ENCODE results near the gene RSPO4.

The RSPO4 gene

DNA sequence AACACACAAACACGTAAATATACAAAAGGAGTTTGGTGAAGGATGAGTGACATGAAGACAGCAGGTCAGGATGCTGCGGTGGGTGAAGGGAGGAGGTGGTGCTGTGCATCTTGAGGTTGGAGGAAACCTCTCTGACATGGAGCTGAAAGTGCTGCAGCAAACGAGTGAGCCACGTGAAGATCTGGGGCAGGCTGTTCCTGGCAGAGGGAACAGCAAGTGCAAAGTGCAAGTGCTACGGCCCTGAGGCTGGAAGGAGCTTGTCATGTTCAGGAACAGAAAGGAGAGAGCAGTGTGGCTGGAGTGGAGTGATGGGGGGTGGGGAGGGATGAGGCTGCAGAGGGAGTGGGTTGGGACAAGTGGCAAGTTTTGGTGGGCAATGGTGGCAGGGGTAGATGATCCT is 61.2 kb downstream of the RSPO4 start:
- no peak for DNase-seq

GRCh38 chr20:939606-940005 is 62.5 kb downstream of the RSPO4 start:
- no peak for DNase-seq

GRCh38 chr20:934186-934840 is 67.8 kb downstream of the RSPO4 start:
- no peak for DNase-seq

DNA sequence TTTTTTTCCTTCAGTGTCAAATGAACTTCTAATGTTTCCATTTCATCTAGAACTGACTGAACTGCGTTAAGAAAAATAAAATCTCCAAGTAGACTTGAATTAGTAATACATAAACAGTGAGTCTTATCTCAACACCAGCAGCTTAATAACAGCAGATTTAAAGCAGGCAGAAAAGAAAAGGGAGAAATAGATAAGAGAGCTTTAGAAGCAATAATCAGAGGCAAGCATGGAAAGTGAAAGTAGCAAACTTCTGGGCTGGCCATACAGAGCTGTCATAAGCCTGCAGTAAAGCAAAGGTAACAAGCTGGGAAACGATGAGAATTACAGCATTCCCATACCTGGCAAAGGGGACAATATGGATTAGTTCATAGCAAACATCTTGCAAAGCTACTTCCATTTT is 69.1 kb downstream of the RSPO4 start:
- DNase-seq = no peak

GRCh38 chr20:931401-931800 is 70.7 kb downstream of the RSPO4 start:
- no peak for DNase-seq

DNA sequence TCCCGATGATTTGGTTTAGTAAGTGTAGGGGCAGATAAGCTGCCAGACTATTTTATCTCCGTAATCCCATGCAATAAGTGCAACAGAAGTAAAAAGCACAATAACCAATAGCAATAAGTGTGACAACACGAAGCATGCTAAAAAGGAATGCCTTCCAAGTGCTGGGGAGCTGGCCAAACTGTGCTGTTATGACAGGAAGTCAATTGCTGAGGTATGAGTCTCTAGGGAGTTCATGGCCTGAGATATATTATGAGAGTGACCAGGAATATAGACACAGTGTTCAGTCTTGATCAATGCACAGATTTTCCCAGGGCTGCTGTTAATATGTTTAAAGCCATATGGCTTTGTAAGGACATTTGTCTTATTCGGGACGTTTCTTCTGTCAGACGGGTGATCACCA is 75.4 kb downstream of the RSPO4 start:
- DNase-seq = no peak

DNA sequence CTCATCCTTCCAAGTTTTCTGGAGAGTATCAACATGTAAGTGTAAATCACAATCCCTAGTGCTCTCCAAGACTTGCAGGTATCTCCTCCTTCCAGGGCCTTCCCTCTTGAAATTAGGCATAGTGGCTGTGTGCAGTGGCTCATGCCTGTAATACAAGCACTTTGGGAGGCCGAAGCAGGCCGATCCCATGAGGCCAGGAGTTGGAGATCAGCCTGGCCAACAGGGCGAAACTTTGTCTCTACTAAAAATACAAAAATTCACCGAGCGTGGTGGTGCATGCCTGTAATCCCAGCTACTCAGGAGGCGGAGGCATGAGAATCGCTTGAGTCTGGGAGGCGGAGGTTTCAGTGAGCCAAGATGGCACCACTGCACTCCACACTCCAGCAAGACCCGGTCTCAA is 76.6 kb downstream of the RSPO4 start:
- no peak for DNase-seq

- DNase-seq = no peak
Observed at GRCh38 chr20:924639-925038, 77.5 kb downstream of the RSPO4 start.

- DNase-seq = no peak
Observed at GRCh38 chr20:922781-923180, 79.3 kb downstream of the RSPO4 start.

GRCh38 chr20:921068-921467 is 81.0 kb downstream of the RSPO4 start:
- no peak for DNase-seq

- DNase-seq = no peak
Observed at GRCh38 chr20:920311-920710, 81.8 kb downstream of the RSPO4 start.

DNA sequence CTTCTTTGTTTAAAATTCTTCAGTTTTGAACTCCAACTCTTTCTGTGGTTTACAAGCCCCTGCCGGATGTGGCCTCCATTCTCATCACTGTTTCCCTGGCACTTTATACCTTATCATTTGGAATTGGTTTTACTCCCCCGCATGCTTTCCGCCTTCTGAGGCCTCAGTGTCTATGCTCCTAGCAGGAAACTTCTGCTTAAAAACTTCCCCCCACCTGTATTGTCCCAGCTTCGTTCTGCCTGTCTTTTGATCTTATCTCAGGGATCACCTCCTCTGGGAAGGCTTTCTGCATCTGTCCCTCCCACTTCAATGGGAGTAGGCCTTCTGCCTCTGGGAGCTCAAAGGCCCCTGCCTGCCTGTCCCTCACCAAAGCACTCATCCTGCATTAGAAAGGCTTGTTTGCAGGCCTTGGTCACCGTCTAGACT is 82.6 kb downstream of the RSPO4 start:
- no peak for DNase-seq

DNA sequence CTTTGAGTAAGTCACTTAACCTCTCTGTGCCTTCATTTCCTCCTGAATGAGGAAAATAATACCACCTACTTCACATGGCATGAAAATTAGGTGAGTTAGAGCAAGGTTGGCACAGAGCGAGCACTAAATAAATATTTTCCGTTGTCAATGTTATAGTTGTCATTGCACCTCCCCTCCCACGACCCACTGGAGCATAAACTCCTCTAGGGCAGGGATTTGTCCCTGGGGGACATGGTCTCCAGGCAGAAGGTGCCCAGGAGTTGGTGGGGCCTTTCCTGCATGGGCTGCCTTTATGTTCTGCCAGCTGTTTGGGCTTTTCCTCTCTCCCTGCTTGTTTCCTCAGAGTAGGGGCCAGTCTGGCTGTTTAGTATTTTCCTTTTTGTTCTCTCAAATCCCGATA is 84.7 kb downstream of the RSPO4 start:
- DNase-seq = no peak

- DNase-seq = no peak
Observed at GRCh38 chr20:916825-917224, 85.3 kb downstream of the RSPO4 start.

GRCh38 chr20:916125-916799 is 85.8 kb downstream of the RSPO4 start, which contains the start of gene ANGPT4:
ANGPT4 (minus strand) TSS chr20:916334; CDS start chr20:916214, 120 bp downstream.
- DNase-seq = no peak

GRCh38 chr20:914727-915498 is 87.2 kb downstream of the RSPO4 start:
- no peak for DNase-seq

DNA sequence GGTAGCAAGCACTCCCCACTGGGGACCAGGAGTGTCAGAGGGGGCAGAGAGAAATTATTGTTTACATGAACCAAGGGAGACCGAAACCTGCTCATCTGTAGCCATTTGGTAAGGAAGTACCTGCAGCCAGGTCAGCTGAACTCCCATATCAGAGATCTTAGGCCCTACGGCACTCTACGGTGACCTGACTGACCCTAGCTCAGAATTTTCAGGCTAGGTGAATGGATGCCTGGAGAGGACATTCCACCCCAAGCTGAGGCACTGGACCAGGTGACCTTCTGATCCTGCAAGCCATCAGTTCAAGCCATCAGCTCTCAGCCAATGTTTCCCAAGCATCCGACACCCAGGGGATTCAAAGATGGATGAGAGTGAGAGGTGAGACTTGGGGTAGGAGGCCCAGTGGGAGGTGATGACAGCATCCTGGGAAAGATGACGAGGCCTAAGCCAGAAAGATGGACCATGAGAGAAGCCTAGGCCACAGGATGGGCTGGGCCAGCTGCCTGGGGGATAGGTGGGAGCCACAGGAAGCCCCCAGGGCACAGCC is 88.7 kb downstream of the RSPO4 start:
- DNase-seq = no peak

GRCh38 chr20:911882-912600 is 90.1 kb downstream of the RSPO4 start:
- no peak for DNase-seq

DNA sequence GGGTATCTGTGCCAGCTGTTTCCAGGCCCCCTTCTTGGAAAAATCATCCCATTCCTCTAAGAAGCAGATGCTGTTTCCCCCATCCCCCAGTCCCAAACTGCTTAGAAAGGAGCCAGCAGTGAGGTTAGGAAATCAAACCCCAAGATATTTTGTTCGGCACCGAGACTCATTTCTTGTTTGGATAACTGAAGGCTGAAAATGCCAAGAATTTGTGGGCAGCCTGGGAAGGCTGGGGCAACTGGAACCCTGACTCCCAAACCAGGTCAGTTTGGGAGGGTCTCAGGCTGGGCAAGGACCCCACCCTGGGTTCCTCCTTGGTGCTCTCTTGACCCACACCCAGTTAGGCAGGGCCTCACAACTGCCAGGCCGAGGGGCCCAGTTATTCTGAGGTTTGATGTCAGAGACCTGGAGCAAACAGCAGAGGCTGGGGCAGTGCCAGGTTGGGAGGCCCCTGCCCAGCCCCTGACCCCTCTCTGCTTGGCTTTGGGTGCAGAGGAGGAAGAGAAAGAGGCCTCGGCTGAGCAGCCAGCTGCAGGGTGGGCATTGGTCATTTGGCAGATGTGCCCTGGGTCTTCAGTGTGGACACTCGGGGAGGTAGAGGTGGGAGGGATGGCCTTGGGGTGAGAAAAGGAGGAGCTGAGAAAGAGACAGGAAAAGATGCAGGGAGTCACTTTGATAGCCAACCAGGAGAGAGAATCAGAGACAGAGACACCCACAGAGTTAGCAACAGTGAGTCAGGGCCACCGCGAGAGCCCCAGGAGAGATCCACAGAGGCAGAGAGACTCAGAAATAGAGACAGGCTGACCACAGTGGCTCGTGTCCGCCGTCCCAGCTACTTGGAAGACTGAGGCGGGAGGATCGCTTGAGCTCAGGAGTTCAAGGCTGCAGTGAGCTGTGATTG is 91.0 kb downstream of the RSPO4 start:
- DNase-seq = no peak

GRCh38 chr20:910132-910869 is 91.8 kb downstream of the RSPO4 start:
- no peak for DNase-seq

DNA sequence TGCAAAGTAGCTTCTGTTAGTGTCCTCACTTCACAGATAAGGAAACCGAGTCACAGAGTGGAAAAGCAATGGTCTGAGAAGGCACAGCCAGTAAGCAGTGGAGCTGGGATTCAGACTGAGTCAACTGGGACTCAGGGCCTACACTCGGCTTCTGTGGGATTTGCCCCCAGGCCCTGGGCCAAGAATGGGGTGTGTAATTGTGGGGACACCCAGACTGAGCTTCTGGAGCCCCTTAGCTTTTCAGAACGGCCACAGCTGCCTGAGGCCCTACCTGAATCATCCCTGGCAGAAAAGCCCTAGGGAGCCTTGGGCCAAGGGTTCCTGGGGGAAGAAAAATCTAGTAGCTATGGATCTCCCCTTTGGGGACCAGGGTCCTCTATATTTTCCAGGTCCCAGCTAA is 92.5 kb downstream of the RSPO4 start:
- DNase-seq = no peak

Measured in DMS153 (cell line).